HUES6 (cell line): ENCODE data around the gene PGLYRP2.

ENCODE experiments used
- H3K27ac ChIP-seq: 2 replicates; pipeline ENCODE4 v1.7.0; 2013; ENCODE audit warnings: low read depth, mild to moderate bottlenecking, low read length, inconsistent platforms
- H3K27me3 ChIP-seq: 2 replicates; pipeline ENCODE4 v1.6.1; 2013; ENCODE audit warnings: low read length; ENCODE audit not compliant: control insufficient read depth, insufficient read depth
- H3K36me3 ChIP-seq: 2 replicates; pipeline ENCODE4 v1.6.1; 2013; ENCODE audit warnings: low read length; ENCODE audit not compliant: control insufficient read depth, insufficient read depth
- H3K4me1 ChIP-seq: 2 replicates; pipeline ENCODE4 v1.6.1; 2013; ENCODE audit warnings: low read length; ENCODE audit not compliant: control insufficient read depth, insufficient read depth
- H3K4me3 ChIP-seq: 2 replicates; pipeline ENCODE4 v1.5.1; 2013; ENCODE audit warnings: low read depth, low read length
- H3K9ac ChIP-seq: one replicate; pipeline ENCODE4 v1.6.1; 2013; ENCODE audit warnings: mild to moderate bottlenecking, low read length
- H3K9me3 ChIP-seq: 2 replicates; pipeline ENCODE4 v1.6.1; 2013; ENCODE audit warnings: low read depth, low read length; ENCODE audit not compliant: control insufficient read depth, insufficient read depth

The PGLYRP2 gene

DNA sequence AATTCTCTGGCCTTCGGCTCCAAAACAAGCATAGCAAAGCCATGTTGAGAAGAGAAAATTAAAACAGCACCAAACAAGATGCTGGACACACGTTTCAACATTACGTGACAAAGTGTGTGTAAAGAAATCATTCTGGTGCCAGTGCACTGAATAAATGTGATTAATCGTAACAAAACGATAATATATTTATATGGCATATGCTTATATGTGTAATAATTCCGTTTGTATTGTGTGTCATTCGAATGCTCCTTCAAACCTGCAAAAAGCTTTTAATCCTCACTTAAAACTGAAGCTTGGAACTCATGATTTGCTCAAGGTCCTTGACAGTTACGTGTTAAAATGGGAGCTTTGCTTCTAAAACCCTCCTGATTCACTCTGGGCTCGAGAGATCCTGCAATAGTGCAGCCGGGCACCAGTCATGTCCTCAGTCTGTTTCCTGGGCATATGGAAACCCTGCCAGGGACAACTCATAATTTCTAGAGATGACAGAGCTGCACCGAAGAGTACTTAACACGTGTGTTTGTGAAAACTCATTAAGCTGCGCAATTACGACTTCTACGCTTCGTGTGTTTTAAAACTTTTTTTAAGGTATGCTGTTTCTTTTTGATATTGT, 59.8 kb downstream of the PGLYRP2 start:
- no peak overlapping the region for H3K9ac ChIP-seq
- H3K4me3 ChIP-seq = peak overlapping the region; percentile 47
- peaks cover 41% of the 10 kb centered on the region for H3K36me3 ChIP-seq
- 0 out of 2 replicates have a peak, but pooled peaks cover 6% of the 10 kb centered on the region for H3K9me3 ChIP-seq
- no peak overlapping the region for H3K27ac ChIP-seq
- H3K4me1 ChIP-seq = peaks cover 12% of the 10 kb centered on the region; the same call in 1 of the 2 replicates
- H3K27me3 ChIP-seq = no peaks in the 10 kb centered on the region
